GM12878 (cell line): ENCODE results near the gene TMEM170B. TPM values are rescaled to one million over a fixed set of nuclear protein-coding genes. Genes with fewer than 3 reads are reported as not detected.

Experiments used
- CBX5 ChIP-seq: sonication (generic); IDR thresholded peaks from 2 replicates; pipeline ENCODE4 v1.6.1; 2016; ENCODE audit warnings: low read depth, moderate library complexity, mild to moderate bottlenecking, inconsistent platforms
- GATAD2B ChIP-seq: fragments of 450-650 bp; conservative IDR thresholded peaks from 2 replicates; pipeline ENCODE4 v1.6.1; 2017; ENCODE audit warnings: low read depth, mild to moderate bottlenecking, moderate library complexity
- HDAC6 ChIP-seq: fragments of 200-600 bp; sonication (generic); IDR thresholded peaks from one replicate; pipeline ENCODE4 v1.8.0; 2017; ENCODE audit warnings: antibody characterized with exemption; ENCODE audit not compliant: unreplicated experiment
- JUNB ChIP-seq: IDR thresholded peaks from 2 replicates; pipeline ENCODE4 v1.6.1; 2016; ENCODE audit warnings: antibody characterized with exemption, mild to moderate bottlenecking
- MEF2B ChIP-seq: fragments of 450-650 bp; IDR thresholded peaks from 2 replicates; pipeline ENCODE4 v1.6.1; 2018; ENCODE audit warnings: mild to moderate bottlenecking, moderate library complexity; ENCODE audit not compliant: partially characterized antibody, poor library complexity, severe bottlenecking
- RBBP5 ChIP-seq: fragments of 200-600 bp; sonication (generic); conservative IDR thresholded peaks from 2 replicates; pipeline ENCODE4 v1.6.1; 2016
- TBL1XR1 ChIP-seq: IDR thresholded peaks from 2 replicates; pipeline ENCODE4 v1.6.1; 2012; ENCODE audit warnings: low read depth, low read length, improper control_type of control experiment
- polyA plus RNA-seq, 11 experiments: library from polyadenylated mRNA; depleted of rRNA in 4 of 11; unstranded in 6 of 11; stranded (reverse) in 5 of 11; fragments of >200 nt; fragmentation: Nextera tagmentation in 4 of 11; fragmentation: Illumina TruSeq in 1 of 11; extraction: Ambion mirVana in 4 of 11; extraction: Trizol in 1 of 11; gene quantifications; 1 replicate in 1 of 11; 2 replicates in 10 of 11; pipeline versions ENCODE4 v1.2.1 to v1.2.3, GENCODE V29; 2011 to 2016; ENCODE audit warnings: inconsistent platforms in 2 of 11, missing spikeins in 2 of 11, low read depth in 1 of 11
- total RNA-seq, 4 experiments: library from RNA; depleted of rRNA in 3 of 4; stranded (reverse); fragments of >200 nt in 3 of 4; fragmentation: Illumina TruSeq in 1 of 4; extraction: Trizol in 1 of 4; gene quantifications; 2 replicates each; pipeline versions ENCODE4 v1.2.1 to v1.2.3, GENCODE V29; 2013 to 2021
- TF ChIP-seq, protein P1 (sequence below): IDR thresholded peaks from 2 replicates; pipeline ENCODE4 v1.6.1; 2011; ENCODE audit warnings: borderline replicate concordance, low read depth, mild to moderate bottlenecking, moderate library complexity, low read length; ENCODE audit not compliant: insufficient read depth, poor library complexity, severe bottlenecking
- TF ChIP-seq, protein P2 (sequence below): fragments of 450-650 bp; IDR thresholded peaks from 2 replicates; pipeline ENCODE4 v1.6.1; 2017; ENCODE audit warnings: mild to moderate bottlenecking, moderate library complexity

Gene TMEM170B
- total and polyA plus RNA-seq, 10 of the 15 experiments (the other 5 are each of a cell fraction or from before 2014, with no cell fraction given): 0.38 to 10.3 (median 4.2) TPM

DNA sequence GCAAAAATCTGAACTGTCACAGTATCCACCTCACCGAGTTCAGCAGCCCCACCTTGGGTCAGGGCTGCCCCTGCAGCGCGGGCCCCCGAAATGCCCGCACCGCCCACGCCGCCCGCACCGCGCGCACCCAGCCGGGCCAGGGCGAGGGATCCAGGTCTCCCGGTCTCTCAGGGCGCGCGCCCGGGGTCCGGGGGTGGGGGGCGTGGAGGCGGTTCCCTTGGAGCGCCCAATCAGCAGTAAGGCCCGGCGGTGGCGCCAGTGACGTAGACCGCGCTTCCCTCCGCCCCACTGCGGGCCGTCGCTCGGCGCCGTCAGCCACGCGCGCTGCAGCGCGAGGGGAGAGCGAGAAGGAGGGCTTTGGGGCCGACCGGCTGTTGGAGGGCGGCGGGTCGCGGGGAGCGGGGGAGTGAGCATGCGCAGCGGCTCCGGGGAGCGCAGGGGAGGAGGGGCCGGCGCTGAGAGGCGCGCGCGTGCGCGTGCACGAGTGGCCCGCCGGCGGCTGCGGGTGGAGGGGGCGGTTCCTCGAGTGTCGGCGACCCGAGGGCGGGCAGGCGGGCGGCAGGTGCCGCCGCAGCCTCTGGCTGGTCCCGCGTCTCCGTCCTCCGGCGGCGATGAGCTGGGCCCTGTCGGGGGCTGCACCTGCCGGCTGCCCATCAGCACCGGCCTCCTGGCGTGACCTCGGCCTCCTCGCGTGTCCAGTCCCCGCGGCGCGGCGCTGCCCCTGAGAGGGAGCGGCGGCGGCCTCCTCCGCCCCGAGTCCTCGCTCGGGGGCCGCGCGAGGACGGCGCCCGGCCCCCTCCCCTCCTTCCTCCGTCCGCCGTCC is at the start of gene TMEM170B (continued):
- TF ChIP-seq MEF2B: peak; percentile 36
- TF ChIP-seq, protein P1, sequence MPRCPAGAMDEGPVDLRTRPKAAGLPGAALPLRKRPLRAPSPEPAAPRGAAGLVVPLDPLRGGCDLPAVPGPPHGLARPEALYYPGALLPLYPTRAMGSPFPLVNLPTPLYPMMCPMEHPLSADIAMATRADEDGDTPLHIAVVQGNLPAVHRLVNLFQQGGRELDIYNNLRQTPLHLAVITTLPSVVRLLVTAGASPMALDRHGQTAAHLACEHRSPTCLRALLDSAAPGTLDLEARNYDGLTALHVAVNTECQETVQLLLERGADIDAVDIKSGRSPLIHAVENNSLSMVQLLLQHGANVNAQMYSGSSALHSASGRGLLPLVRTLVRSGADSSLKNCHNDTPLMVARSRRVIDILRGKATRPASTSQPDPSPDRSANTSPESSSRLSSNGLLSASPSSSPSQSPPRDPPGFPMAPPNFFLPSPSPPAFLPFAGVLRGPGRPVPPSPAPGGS: no peak
- no peak for TF ChIP-seq HDAC6
- no peak for TF ChIP-seq RBBP5
- TF ChIP-seq, protein P2, sequence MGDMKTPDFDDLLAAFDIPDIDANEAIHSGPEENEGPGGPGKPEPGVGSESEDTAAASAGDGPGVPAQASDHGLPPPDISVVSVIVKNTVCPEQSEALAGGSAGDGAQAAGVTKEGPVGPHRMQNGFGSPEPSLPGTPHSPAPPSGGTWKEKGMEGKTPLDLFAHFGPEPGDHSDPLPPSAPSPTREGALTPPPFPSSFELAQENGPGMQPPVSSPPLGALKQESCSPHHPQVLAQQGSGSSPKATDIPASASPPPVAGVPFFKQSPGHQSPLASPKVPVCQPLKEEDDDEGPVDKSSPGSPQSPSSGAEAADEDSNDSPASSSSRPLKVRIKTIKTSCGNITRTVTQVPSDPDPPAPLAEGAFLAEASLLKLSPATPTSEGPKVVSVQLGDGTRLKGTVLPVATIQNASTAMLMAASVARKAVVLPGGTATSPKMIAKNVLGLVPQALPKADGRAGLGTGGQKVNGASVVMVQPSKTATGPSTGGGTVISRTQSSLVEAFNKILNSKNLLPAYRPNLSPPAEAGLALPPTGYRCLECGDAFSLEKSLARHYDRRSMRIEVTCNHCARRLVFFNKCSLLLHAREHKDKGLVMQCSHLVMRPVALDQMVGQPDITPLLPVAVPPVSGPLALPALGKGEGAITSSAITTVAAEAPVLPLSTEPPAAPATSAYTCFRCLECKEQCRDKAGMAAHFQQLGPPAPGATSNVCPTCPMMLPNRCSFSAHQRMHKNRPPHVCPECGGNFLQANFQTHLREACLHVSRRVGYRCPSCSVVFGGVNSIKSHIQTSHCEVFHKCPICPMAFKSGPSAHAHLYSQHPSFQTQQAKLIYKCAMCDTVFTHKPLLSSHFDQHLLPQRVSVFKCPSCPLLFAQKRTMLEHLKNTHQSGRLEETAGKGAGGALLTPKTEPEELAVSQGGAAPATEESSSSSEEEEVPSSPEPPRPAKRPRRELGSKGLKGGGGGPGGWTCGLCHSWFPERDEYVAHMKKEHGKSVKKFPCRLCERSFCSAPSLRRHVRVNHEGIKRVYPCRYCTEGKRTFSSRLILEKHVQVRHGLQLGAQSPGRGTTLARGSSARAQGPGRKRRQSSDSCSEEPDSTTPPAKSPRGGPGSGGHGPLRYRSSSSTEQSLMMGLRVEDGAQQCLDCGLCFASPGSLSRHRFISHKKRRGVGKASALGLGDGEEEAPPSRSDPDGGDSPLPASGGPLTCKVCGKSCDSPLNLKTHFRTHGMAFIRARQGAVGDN: peak; percentile 64
- peak; percentile 93 for TF ChIP-seq GATAD2B
- no peak for TF ChIP-seq TBL1XR1
- TF ChIP-seq JUNB: no peak
- no peak for TF ChIP-seq CBX5
- TF ChIP-seq, all 136 proteins: peak for 41
